DOHH2 (cell line): ENCODE measurements around the gene DOCK4.

Experiments
- H3F3A ChIP-seq: fragments of 200-600 bp; sonication (generic), shearing (Covaris generic); 2 replicates; pipeline ENCODE4 v1.6.0; 2016; ENCODE audit warnings: antibody characterized with exemption, mild to moderate bottlenecking; ENCODE audit not compliant: control insufficient read depth, insufficient read depth
- H3K27ac ChIP-seq: fragments of 200-600 bp; sonication (generic); 2 replicates; pipeline ENCODE4 v1.5.1; 2014; ENCODE audit warnings: low read depth, mild to moderate bottlenecking, low read length, moderate library complexity
- H3K27me3 ChIP-seq: fragments of 200-600 bp; sonication (generic); 2 replicates; pipeline ENCODE4 v1.6.1; 2014; ENCODE audit warnings: mild to moderate bottlenecking, low read length, mixed read lengths; ENCODE audit not compliant: control insufficient read depth
- H3K36me3 ChIP-seq: fragments of 200-600 bp; sonication (generic); 2 replicates; pipeline ENCODE4 v1.6.1; 2014; ENCODE audit warnings: mild to moderate bottlenecking, low read length, moderate library complexity, mixed read lengths; ENCODE audit not compliant: control insufficient read depth
- H3K4me1 ChIP-seq: fragments of 200-600 bp; sonication (generic); 2 replicates; pipeline ENCODE4 v1.6.1; 2014; ENCODE audit warnings: mild to moderate bottlenecking, low read length, mixed read lengths; ENCODE audit not compliant: control insufficient read depth
- H3K4me2 ChIP-seq: fragments of 200-600 bp; sonication (generic); 2 replicates; pipeline ENCODE4 v1.6.0; 2014; ENCODE audit warnings: mild to moderate bottlenecking, low read length, moderate library complexity
- H3K4me3 ChIP-seq: fragments of 200-600 bp; sonication (generic); 2 replicates; pipeline ENCODE4 v1.5.1; 2014; ENCODE audit warnings: mild to moderate bottlenecking, low read length, mixed read lengths
- H3K79me2 ChIP-seq: fragments of 200-600 bp; sonication (generic); 2 replicates; pipeline ENCODE4 v1.6.1; 2014; ENCODE audit warnings: mild to moderate bottlenecking, low read length, mixed read lengths; ENCODE audit not compliant: control insufficient read depth
- H3K9me2 ChIP-seq: fragments of 200-600 bp; sonication (generic); replicated peaks from 2 replicates; pipeline ENCODE4 v1.6.1; 2014; ENCODE audit warnings: mild to moderate bottlenecking, low read length, mixed read lengths; ENCODE audit not compliant: control insufficient read depth
- H3K9me3 ChIP-seq: fragments of 200-600 bp; sonication (generic); 2 replicates; pipeline ENCODE4 v1.6.1; 2014; ENCODE audit warnings: antibody characterized with exemption, low read length, mixed read lengths; ENCODE audit not compliant: control insufficient read depth, insufficient read depth
- H4K20me1 ChIP-seq: fragments of 200-600 bp; sonication (generic); 2 replicates; pipeline ENCODE4 v1.6.0; 2014; ENCODE audit warnings: low read depth, mild to moderate bottlenecking, antibody characterized with exemption, low read length, moderate library complexity; ENCODE audit not compliant: control insufficient read depth, insufficient read depth
- CTCF ChIP-seq: fragments of 200-600 bp; sonication (generic); IDR thresholded peaks from one replicate; pipeline ENCODE4 v1.5.1; 2014; ENCODE audit warnings: antibody characterized with exemption, mild to moderate bottlenecking, low read depth, low read length; ENCODE audit not compliant: poor library complexity, severe bottlenecking
- EZH2phosphoT487 ChIP-seq: fragments of 200-600 bp; sonication (generic); IDR thresholded peaks from 2 replicates; pipeline ENCODE4 v1.6.1; 2017; ENCODE audit warnings: borderline replicate concordance, mild to moderate bottlenecking, antibody characterized with exemption, low read length, moderate library complexity, mixed read lengths

DOCK4 gene

GRCh38 chr7:111727905-111728634 is 478.1 kb downstream of the DOCK4 start:
- H3F3A ChIP-seq: no peaks in the 10 kb centered on the region
- H3K9me2 ChIP-seq: no peaks in the 10 kb centered on the region
- no peak overlapping the region for H3K4me2 ChIP-seq
- H3K79me2 ChIP-seq: no peaks in the 10 kb centered on the region
- H3K4me1 ChIP-seq: no peaks in the 10 kb centered on the region
- H3K27ac ChIP-seq: no peak overlapping the region
- H3K4me3 ChIP-seq: no peak overlapping the region
- H3K27me3 ChIP-seq: no peaks in the 10 kb centered on the region
- H4K20me1 ChIP-seq: no peaks in the 10 kb centered on the region
- TF ChIP-seq EZH2phosphoT487: no peak
- TF ChIP-seq CTCF: no peak
- no peaks in the 10 kb centered on the region for H3K9me3 ChIP-seq
- no peaks in the 10 kb centered on the region for H3K36me3 ChIP-seq

DNA sequence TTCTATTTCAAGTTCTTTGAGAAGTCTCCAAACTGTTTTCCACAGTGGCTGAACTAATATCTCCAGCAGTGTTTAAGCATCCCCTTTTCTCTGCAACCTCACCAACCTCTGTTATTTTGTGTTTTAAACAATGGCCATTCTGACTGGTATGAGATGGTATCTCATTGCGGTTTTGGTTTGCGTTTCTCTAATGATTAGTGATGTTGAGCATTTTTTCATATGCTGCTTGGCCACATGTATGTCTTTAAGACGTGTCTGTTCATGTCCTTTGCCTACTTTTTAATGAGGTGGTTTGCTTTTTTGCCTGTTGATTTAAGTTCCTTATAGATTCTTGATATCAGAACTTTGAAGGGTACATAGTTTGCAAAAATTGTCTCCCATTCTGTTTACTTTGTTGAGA is 487.3 kb downstream of the DOCK4 start:
- no peaks in the 10 kb centered on the region for H3K79me2 ChIP-seq
- no peak overlapping the region for H3K4me2 ChIP-seq
- no peaks in the 10 kb centered on the region for H3F3A ChIP-seq
- no peaks in the 10 kb centered on the region for H4K20me1 ChIP-seq
- H3K9me3 ChIP-seq: peaks cover 4% of the 10 kb centered on the region
- no peak overlapping the region for H3K4me3 ChIP-seq
- H3K27me3 ChIP-seq: no peaks in the 10 kb centered on the region
- no peak for TF ChIP-seq CTCF
- TF ChIP-seq EZH2phosphoT487: no peak
- H3K4me1 ChIP-seq: no peaks in the 10 kb centered on the region
- H3K27ac ChIP-seq: no peak overlapping the region
- H3K36me3 ChIP-seq: no peaks in the 10 kb centered on the region
- no peaks in the 10 kb centered on the region for H3K9me2 ChIP-seq

GRCh38 chr7:111711426-111712065 is 494.7 kb downstream of the DOCK4 start:
- Histone ChIP-seq H3K27me3 (no peaks in the 10 kb centered on the region), H3F3A (no peaks in the 10 kb centered on the region), H3K4me3 (no peak overlapping the region), H4K20me1 (no peaks in the 10 kb centered on the region), H3K9me2 (no peaks in the 10 kb centered on the region), H3K4me2 (no peak overlapping the region), H3K79me2 (no peaks in the 10 kb centered on the region), H3K4me1 (no peaks in the 10 kb centered on the region), H3K27ac (no peak overlapping the region), H3K9me3 (no peaks in the 10 kb centered on the region), H3K36me3 (no peaks in the 10 kb centered on the region)
- TF ChIP-seq CTCF: no peak
- no peak for TF ChIP-seq EZH2phosphoT487
